Psoas muscle (tissue), 8 donors: ENCODE data around the gene CMTR1. TPM values are rescaled to one million over a fixed set of nuclear protein-coding genes. Genes with fewer than 3 reads are reported as not detected.

Experiments used
- ATAC-seq, 4 donors: fragments of 200-7000 bp; cut with Tn5 transposase; one replicate each; pipeline ENCODE4 v1.9.1; 2020; ENCODE audit warnings: moderate library complexity in 3 of 4, mild to moderate bottlenecking in 2 of 4
- DNase-seq, 2 donors: peaks; one replicate each; pipeline ENCODE4 v3.0.0-alpha.2; 2020
- H3K27ac ChIP-seq: fragments of 200-600 bp; one replicate; pipeline ENCODE4 v1.8.0; 2022
- H3K27me3 ChIP-seq, 3 donors: fragments of 200-600 bp in 1 of 3; one replicate each; pipeline versions ENCODE4 v1.6.1 to v1.8.0; 2013 to 2022; ENCODE audit warnings: low read length in 2 of 3, mild to moderate bottlenecking in 2 of 3, moderate library complexity in 1 of 3; ENCODE audit not compliant: insufficient read depth in 3 of 3
- H3K36me3 ChIP-seq, 2 donors: fragments of 200-600 bp in 1 of 2; one replicate each; pipeline versions ENCODE4 v1.6.1 to v1.8.0; 2013 to 2022; ENCODE audit warnings: low read depth in 1 of 2, mild to moderate bottlenecking in 1 of 2, moderate library complexity in 1 of 2; ENCODE audit not compliant: insufficient read depth in 1 of 2
- H3K4me1 ChIP-seq: fragments of 200-600 bp; one replicate; pipeline ENCODE4 v1.8.0; 2022
- H3K4me3 ChIP-seq: fragments of 200-600 bp; one replicate; pipeline ENCODE4 v1.8.0; 2022; ENCODE audit warnings: mild to moderate bottlenecking
- H3K9me3 ChIP-seq: fragments of 200-600 bp; one replicate; pipeline ENCODE4 v1.8.0; 2022
- CTCF ChIP-seq: fragments of 200-600 bp; IDR thresholded peaks from one replicate; pipeline ENCODE4 v1.8.0; 2022; ENCODE audit warnings: antibody characterized with exemption
- WGBS, 3 donors: extraction: QIAGEN DNeasy Blood & Tissue Kit; methylation state at CpG; one replicate each; pipeline versions ENCODE4 v1.1.6 to v1.1.7; 2013; 5-methylcytosine and 5-hydroxymethylcytosine counted together
- intact Hi-C, 2 donors: fragments of 100-400 bp; cut with DNase I; formaldehyde crosslinking; loops; one replicate each; pipeline versions ENCODE4 v1.11.0 to v1.14.2; 2022
- polyA plus RNA-seq, 3 donors: library from polyadenylated mRNA; stranded (reverse); fragments of 200-250 nt; gene quantifications; one replicate each; pipeline ENCODE4 v1.2.3, GENCODE V29; 2013
- total RNA-seq, 4 donors: library from RNA; stranded (reverse); fragmentation: NEBNext Ultra II Directional in 2 of 4; extraction: Animal tissue kit (Norgen Biotek cat#: 25700) in 2 of 4; gene quantifications; one replicate each; pipeline versions ENCODE4 v1.2.1 to v1.2.4, GENCODE V29; 2021 to 2023
- donor health status: healthy with polysubstance abuse.
- donor health status: DM: no; HTN: no; CAD: no; lungs with moderate emphysema.
- donor health status: Bipolar disorder and iron deficiency.
- donor health status: healthy.
- donor health status: DM: yes; HTN: yes; CAD: no.
- donor health status: DM: no; HTN: no; CAD: no.
- donor health status: DM: no; HTN: no; CAD: no.
- donor health status: DM: yes; HTN: yes; CAD: no.

Gene CMTR1
- total and polyA plus RNA-seq, 7 donors: 8.8 to 29.9 (median 24.4) TPM

GRCh38 chr6:37514321-37514771, 81.3 kb downstream of the CMTR1 start:
- WGBS, 3 donors: 62 to 66% (median 65%) methylated on average over 5 of the region's 5 CpGs
- ATAC-seq (no peak), DNase-seq (no peak)
- no peak overlapping the region for H3K27ac ChIP-seq
- H3K4me3 ChIP-seq: no peak overlapping the region
- H3K9me3 ChIP-seq: no peaks in the 10 kb centered on the region
- TF ChIP-seq CTCF: no peak
- no peaks in the 10 kb centered on the region for H3K4me1 ChIP-seq
- intact Hi-C loops: no loop called here
- peaks cover 0 to 45% (median 13%) of the 10 kb centered on the region in 3 donors for H3K27me3 ChIP-seq
- no peaks in the 10 kb centered on the region for H3K36me3 ChIP-seq

GRCh38 chr6:37514837-37515236, 81.8 kb downstream of the CMTR1 start:
- 75 to 86% (median 77%) methylated on average over 6 to 7 of the region's 7 CpGs for WGBS, 3 donors
- no peak overlapping the region for H3K27ac ChIP-seq

GRCh38 chr6:37515712-37516075, 82.7 kb downstream of the CMTR1 start:
- 74 to 89% (median 75%) methylated on average over 9 of the region's 9 CpGs for WGBS, 3 donors
- DNase-seq: no peak
- peaks cover 0 to 43% (median 12%) of the 10 kb centered on the region in 3 donors for H3K27me3 ChIP-seq
- no peaks in the 10 kb centered on the region for H3K36me3 ChIP-seq
- TF ChIP-seq CTCF: no peak
- intact Hi-C loops: no loop called here
- no peaks in the 10 kb centered on the region for H3K4me1 ChIP-seq
- no peaks in the 10 kb centered on the region for H3K9me3 ChIP-seq
- H3K4me3 ChIP-seq: no peak overlapping the region
- no peak for ATAC-seq
- no peak overlapping the region for H3K27ac ChIP-seq

More at GRCh38 chr6:37514837-37515236, 81.8 kb downstream of the CMTR1 start:
- ATAC-seq: no peak
- Histone ChIP-seq H3K4me1 (no peaks in the 10 kb centered on the region), H3K4me3 (no peak overlapping the region), H3K36me3 (no peaks in the 10 kb centered on the region), H3K27me3 (peaks cover 0 to 45% (median 13%) of the 10 kb centered on the region in 3 donors), H3K9me3 (no peaks in the 10 kb centered on the region)
- DNase-seq: no peak
- intact Hi-C loops: no loop called here
- no peak for TF ChIP-seq CTCF

- Histone ChIP-seq H3K9me3 (no peaks in the 10 kb centered on the region), H3K27ac (no peak overlapping the region), H3K36me3 (no peaks in the 10 kb centered on the region), H3K4me1 (no peaks in the 10 kb centered on the region), H3K4me3 (no peak overlapping the region), H3K27me3 (peaks cover 0 to 37% (median 13%) of the 10 kb centered on the region in 3 donors)
- DNase-seq (no peak), ATAC-seq (peak in 1 of 4 donors; percentile 43)
- no peak for TF ChIP-seq CTCF
- 32 to 36% (median 35%) methylated on average over 18 of the region's 18 CpGs for WGBS, 3 donors
- intact Hi-C loops: no loop called here
Observed at GRCh38 chr6:37516076-37516919, 83.3 kb downstream of the CMTR1 start.
